Liver (tissue), 9 donors: ENCODE results near the gene TTC28. TPM values are rescaled to one million over a fixed set of nuclear protein-coding genes. Genes with fewer than 3 reads are reported as not detected.

Experiments used
- DNase-seq: peaks from one replicate; pipeline ENCODE4 v3.0.0-alpha.2; 2017; ENCODE audit warnings: low spot score
- H3K27ac ChIP-seq, 2 donors: one replicate each; pipeline ENCODE4 v1.7.0; 2013; ENCODE audit warnings: inconsistent platforms in 2 of 2, low read length in 2 of 2, control low read depth in 1 of 2, low read depth in 1 of 2, mild to moderate bottlenecking in 1 of 2
- H3K27me3 ChIP-seq, 4 donors: one replicate each; pipeline versions ENCODE4 v1.6.1 to v1.7.0; 2013; ENCODE audit warnings: low read length in 3 of 4, inconsistent platforms in 1 of 4, mild to moderate bottlenecking in 1 of 4, moderate library complexity in 1 of 4; ENCODE audit not compliant: control insufficient read depth in 4 of 4, insufficient read depth in 4 of 4
- H3K36me3 ChIP-seq, 4 donors: one replicate each; pipeline versions ENCODE4 v1.6.1 to v1.7.0; 2013; ENCODE audit warnings: low read length in 3 of 4, mild to moderate bottlenecking in 3 of 4, low read depth in 1 of 4, moderate library complexity in 1 of 4; ENCODE audit not compliant: control insufficient read depth in 4 of 4, insufficient read depth in 3 of 4
- H3K4me1 ChIP-seq, 4 donors: one replicate each; pipeline versions ENCODE4 v1.6.1 to v1.7.0; 2013; ENCODE audit warnings: low read length in 3 of 4, mild to moderate bottlenecking in 3 of 4, moderate library complexity in 1 of 4; ENCODE audit not compliant: control insufficient read depth in 4 of 4, insufficient read depth in 4 of 4
- H3K4me3 ChIP-seq, 3 donors: one replicate each; pipeline versions ENCODE4 v1.6.1 to v1.7.0; 2013; ENCODE audit warnings: low read length in 3 of 3, control low read depth in 1 of 3, low read depth in 1 of 3, mild to moderate bottlenecking in 1 of 3
- H3K9ac ChIP-seq, 2 donors: one replicate each; pipeline ENCODE4 v1.7.0; 2013; ENCODE audit warnings: low read length in 2 of 2, mild to moderate bottlenecking in 2 of 2, moderate library complexity in 2 of 2, control low read depth in 1 of 2, low read depth in 1 of 2
- H3K9me3 ChIP-seq, 4 donors: one replicate each; pipeline versions ENCODE4 v1.6.1 to v1.7.0; 2013; ENCODE audit warnings: low read length in 3 of 4; ENCODE audit not compliant: control insufficient read depth in 4 of 4
- ATF3 ChIP-seq: IDR thresholded peaks from 2 replicates; pipeline ENCODE4 v1.6.1; 2016; ENCODE audit warnings: antibody characterized with exemption
- EGR1 ChIP-seq, 2 donors: IDR thresholded peaks; 2 replicates each; pipeline ENCODE4 v1.6.1; 2016 to 2018; ENCODE audit warnings: antibody characterized with exemption in 2 of 2, low read depth in 2 of 2
- FOXA1 ChIP-seq: IDR thresholded peaks from 2 replicates; pipeline ENCODE4 v1.6.1; 2016; ENCODE audit warnings: antibody characterized with exemption
- FOXA2 ChIP-seq: IDR thresholded peaks from 2 replicates; pipeline ENCODE4 v1.6.1; 2016; ENCODE audit warnings: antibody characterized with exemption
- GABPA ChIP-seq, 2 donors: IDR thresholded peaks in 1 of 2; conservative IDR thresholded peaks in 1 of 2; 2 replicates each; pipeline ENCODE4 v1.6.1; 2016; ENCODE audit warnings: antibody characterized with exemption in 2 of 2, mild to moderate bottlenecking in 1 of 2, moderate library complexity in 1 of 2
- HNF4A ChIP-seq, 2 donors: conservative IDR thresholded peaks; 2 replicates each; pipeline ENCODE4 v1.6.1; 2016; ENCODE audit warnings: antibody characterized with exemption in 2 of 2, mild to moderate bottlenecking in 2 of 2
- HNF4G ChIP-seq: IDR thresholded peaks from 2 replicates; pipeline ENCODE4 v1.6.1; 2016; ENCODE audit warnings: antibody characterized with exemption
- JUND ChIP-seq, 2 donors: IDR thresholded peaks; 2 replicates each; pipeline ENCODE4 v1.6.1; 2016; ENCODE audit warnings: antibody characterized with exemption in 2 of 2
- MAX ChIP-seq: IDR thresholded peaks from 2 replicates; pipeline ENCODE4 v1.6.1; 2016; ENCODE audit warnings: antibody characterized with exemption
- NR2F2 ChIP-seq: IDR thresholded peaks from 2 replicates; pipeline ENCODE4 v1.6.1; 2016; ENCODE audit warnings: antibody characterized with exemption
- RAD21 ChIP-seq, 2 donors: IDR thresholded peaks; 2 replicates each; pipeline ENCODE4 v1.6.1; 2016; ENCODE audit warnings: antibody characterized with exemption in 2 of 2, mild to moderate bottlenecking in 2 of 2
- RXRA ChIP-seq, 2 donors: IDR thresholded peaks; 2 replicates each; pipeline ENCODE4 v1.6.1; 2017 to 2018; ENCODE audit warnings: antibody characterized with exemption in 2 of 2, mild to moderate bottlenecking in 1 of 2
- SP1 ChIP-seq: IDR thresholded peaks from 2 replicates; pipeline ENCODE4 v1.6.1; 2018; ENCODE audit warnings: antibody characterized with exemption, mild to moderate bottlenecking
- TAF1 ChIP-seq: conservative IDR thresholded peaks from 2 replicates; pipeline ENCODE4 v1.6.1; 2016; ENCODE audit warnings: antibody characterized with exemption, mild to moderate bottlenecking
- YY1 ChIP-seq: IDR thresholded peaks from 2 replicates; pipeline ENCODE4 v1.6.1; 2016; ENCODE audit warnings: antibody characterized with exemption, mild to moderate bottlenecking
- ZBTB33 ChIP-seq: IDR thresholded peaks from 2 replicates; pipeline ENCODE4 v1.6.1; 2016; ENCODE audit warnings: antibody characterized with exemption
- WGBS: extraction: QIAGEN DNeasy Blood & Tissue Kit; methylation state at CpG from one replicate; pipeline ENCODE4 v1.1.7; 2013; 5-methylcytosine and 5-hydroxymethylcytosine counted together
- polyA plus RNA-seq, 2 donors: library from polyadenylated mRNA; stranded (reverse) in 1 of 2; unstranded in 1 of 2; fragments of 200-250 nt in 1 of 2; fragments of >200 nt in 1 of 2; fragmentation: Nextera tagmentation in 1 of 2; extraction: Ambion mirVana in 1 of 2; gene quantifications; one replicate each; pipeline versions ENCODE4 v1.2.1 to v1.2.3, GENCODE V29; 2013 to 2015
- total RNA-seq, 2 donors: library from RNA; depleted of rRNA; stranded (reverse); fragments of >200 nt; gene quantifications; one replicate each; pipeline ENCODE4 v1.2.3, GENCODE V29; 2014
- TF ChIP-seq, protein P1 (sequence below): IDR thresholded peaks from 2 replicates; pipeline ENCODE4 v1.6.1; 2016; ENCODE audit warnings: antibody characterized with exemption, mild to moderate bottlenecking
- TF ChIP-seq, protein P2 (sequence below): fragments of 150-350 bp; IDR thresholded peaks from 2 replicates; pipeline ENCODE4 v1.5.1; 2017; ENCODE audit warnings: improper control_type of control experiment, low read depth, low read length; ENCODE audit not compliant: missing input control
- donor health status: healthy.
- donor health status: healthy.
- donor health status: healthy.
- donor health status: healthy.
- donor health status: healthy.

The TTC28 gene
- total and polyA plus RNA-seq, 4 donors, result 4.2 to 19.4 (median 5.9) TPM

GRCh38 chr22:28094771-28095170 is 584.9 kb downstream of the TTC28 start:
- TF ChIP-seq RAD21 (IDR thresholded peaks at IDR 0.05) (no peak), HNF4A (conservative IDR thresholded peaks at IDR 0.05) (no peak), FOXA1 (no peak), SP1 (no peak), HNF4G (no peak), EGR1 (IDR thresholded peaks at IDR 0.05; ENCODE audit: low read depth in 2 of 2) (no peak), JUND (IDR thresholded peaks at IDR 0.05) (no peak), FOXA2 (no peak), YY1 (no peak), MAX (no peak), GABPA (IDR thresholded peaks at IDR 0.05 in 1 of 2, conservative IDR thresholded peaks at IDR 0.05 in 1 of 2) (no peak)
- H3K36me3 ChIP-seq, result peaks cover 2 to 14% (median 3%) of the 10 kb centered on the region in 4 donors

DNA sequence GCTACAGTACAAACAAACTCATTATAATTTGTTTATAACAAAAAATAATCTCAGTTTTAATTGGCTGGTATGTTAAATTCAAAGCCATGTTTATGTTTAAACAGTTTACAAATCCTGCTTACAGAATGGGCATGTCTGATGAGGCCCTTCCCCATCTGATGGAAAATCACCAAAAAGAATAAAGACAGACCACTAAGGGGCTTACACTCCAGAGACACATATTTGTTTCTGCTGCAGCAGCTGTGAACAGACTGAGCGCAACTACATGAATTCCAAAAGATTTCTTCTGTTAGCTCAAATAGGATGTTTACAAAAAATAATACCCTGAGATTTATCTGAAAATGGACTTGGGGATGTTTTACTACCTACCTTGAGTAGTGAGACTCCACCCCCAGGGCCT is 585.9 kb downstream of the TTC28 start:
- WGBS, result 97% methylated on average over 1 of the region's 1 CpG
- H3K36me3 ChIP-seq, result peaks cover 2 to 9% (median 3%) of the 10 kb centered on the region in 4 donors
- H3K4me1 ChIP-seq, result no peaks in the 10 kb centered on the region
- DNase-seq, result no peak
- TF ChIP-seq SP1, result no peak
- TF ChIP-seq ZBTB33, result no peak
- no peak for TF ChIP-seq HNF4A (conservative IDR thresholded peaks at IDR 0.05)
- TF ChIP-seq JUND (IDR thresholded peaks at IDR 0.05), result no peak
- TF ChIP-seq RXRA (IDR thresholded peaks at IDR 0.05), result no peak
- no peak for TF ChIP-seq MAX
- no peak for TF ChIP-seq FOXA2
- no peak for TF ChIP-seq TAF1
- TF ChIP-seq GABPA (IDR thresholded peaks at IDR 0.05 in 1 of 2, conservative IDR thresholded peaks at IDR 0.05 in 1 of 2), result no peak
- no peak for TF ChIP-seq YY1
- TF ChIP-seq, protein P1, sequence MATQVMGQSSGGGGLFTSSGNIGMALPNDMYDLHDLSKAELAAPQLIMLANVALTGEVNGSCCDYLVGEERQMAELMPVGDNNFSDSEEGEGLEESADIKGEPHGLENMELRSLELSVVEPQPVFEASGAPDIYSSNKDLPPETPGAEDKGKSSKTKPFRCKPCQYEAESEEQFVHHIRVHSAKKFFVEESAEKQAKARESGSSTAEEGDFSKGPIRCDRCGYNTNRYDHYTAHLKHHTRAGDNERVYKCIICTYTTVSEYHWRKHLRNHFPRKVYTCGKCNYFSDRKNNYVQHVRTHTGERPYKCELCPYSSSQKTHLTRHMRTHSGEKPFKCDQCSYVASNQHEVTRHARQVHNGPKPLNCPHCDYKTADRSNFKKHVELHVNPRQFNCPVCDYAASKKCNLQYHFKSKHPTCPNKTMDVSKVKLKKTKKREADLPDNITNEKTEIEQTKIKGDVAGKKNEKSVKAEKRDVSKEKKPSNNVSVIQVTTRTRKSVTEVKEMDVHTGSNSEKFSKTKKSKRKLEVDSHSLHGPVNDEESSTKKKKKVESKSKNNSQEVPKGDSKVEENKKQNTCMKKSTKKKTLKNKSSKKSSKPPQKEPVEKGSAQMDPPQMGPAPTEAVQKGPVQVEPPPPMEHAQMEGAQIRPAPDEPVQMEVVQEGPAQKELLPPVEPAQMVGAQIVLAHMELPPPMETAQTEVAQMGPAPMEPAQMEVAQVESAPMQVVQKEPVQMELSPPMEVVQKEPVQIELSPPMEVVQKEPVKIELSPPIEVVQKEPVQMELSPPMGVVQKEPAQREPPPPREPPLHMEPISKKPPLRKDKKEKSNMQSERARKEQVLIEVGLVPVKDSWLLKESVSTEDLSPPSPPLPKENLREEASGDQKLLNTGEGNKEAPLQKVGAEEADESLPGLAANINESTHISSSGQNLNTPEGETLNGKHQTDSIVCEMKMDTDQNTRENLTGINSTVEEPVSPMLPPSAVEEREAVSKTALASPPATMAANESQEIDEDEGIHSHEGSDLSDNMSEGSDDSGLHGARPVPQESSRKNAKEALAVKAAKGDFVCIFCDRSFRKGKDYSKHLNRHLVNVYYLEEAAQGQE, result no peak
- no peak for TF ChIP-seq EGR1 (IDR thresholded peaks at IDR 0.05; ENCODE audit: low read depth in 2 of 2)
- TF ChIP-seq, protein P2, sequence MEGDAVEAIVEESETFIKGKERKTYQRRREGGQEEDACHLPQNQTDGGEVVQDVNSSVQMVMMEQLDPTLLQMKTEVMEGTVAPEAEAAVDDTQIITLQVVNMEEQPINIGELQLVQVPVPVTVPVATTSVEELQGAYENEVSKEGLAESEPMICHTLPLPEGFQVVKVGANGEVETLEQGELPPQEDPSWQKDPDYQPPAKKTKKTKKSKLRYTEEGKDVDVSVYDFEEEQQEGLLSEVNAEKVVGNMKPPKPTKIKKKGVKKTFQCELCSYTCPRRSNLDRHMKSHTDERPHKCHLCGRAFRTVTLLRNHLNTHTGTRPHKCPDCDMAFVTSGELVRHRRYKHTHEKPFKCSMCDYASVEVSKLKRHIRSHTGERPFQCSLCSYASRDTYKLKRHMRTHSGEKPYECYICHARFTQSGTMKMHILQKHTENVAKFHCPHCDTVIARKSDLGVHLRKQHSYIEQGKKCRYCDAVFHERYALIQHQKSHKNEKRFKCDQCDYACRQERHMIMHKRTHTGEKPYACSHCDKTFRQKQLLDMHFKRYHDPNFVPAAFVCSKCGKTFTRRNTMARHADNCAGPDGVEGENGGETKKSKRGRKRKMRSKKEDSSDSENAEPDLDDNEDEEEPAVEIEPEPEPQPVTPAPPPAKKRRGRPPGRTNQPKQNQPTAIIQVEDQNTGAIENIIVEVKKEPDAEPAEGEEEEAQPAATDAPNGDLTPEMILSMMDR, result no peak
- no peak for TF ChIP-seq ATF3
- TF ChIP-seq RAD21 (IDR thresholded peaks at IDR 0.05), result no peak
- TF ChIP-seq HNF4G, result no peak
- no peak for TF ChIP-seq NR2F2
- TF ChIP-seq FOXA1, result no peak
- H3K27ac ChIP-seq, result no peak overlapping the region
- H3K4me3 ChIP-seq, result no peak overlapping the region
- H3K9me3 ChIP-seq, result no peaks in the 10 kb centered on the region
- H3K27me3 ChIP-seq, result no peaks in the 10 kb centered on the region
- no peak overlapping the region for H3K9ac ChIP-seq

More at GRCh38 chr22:28094771-28095170, 584.9 kb downstream of the TTC28 start:
- Histone ChIP-seq H3K4me1 (no peaks in the 10 kb centered on the region), H3K9me3 (no peaks in the 10 kb centered on the region), H3K9ac (no peak overlapping the region), H3K27ac (no peak overlapping the region), H3K27me3 (no peaks in the 10 kb centered on the region), H3K4me3 (no peak overlapping the region)
- 95% methylated on average over 7 of the region's 7 CpGs for WGBS
- DNase-seq, result no peak
